Thyroid gland (tissue), 4 donors: Measurements from ENCODE around the gene RNPEP. TPM values are rescaled to one million over a fixed set of nuclear protein-coding genes. Genes with fewer than 3 reads are reported as not detected.
"Not testable (repeated sequence)": the region's sequence is repeated elsewhere in the genome, so short reads cannot be mapped to it uniquely, and the experiment has no call there.

Source experiments
- DNase-seq, 2 donors: peaks; one replicate each; pipeline ENCODE4 v3.0.0-alpha.2; 2019
- H3K27ac ChIP-seq, 3 donors: fragments of 200-600 bp; sonication (generic); 1 replicate in 2 of 3; 2 replicates in 1 of 3; pipeline ENCODE4 v1.5.1; 2016 to 2019; ENCODE audit warnings: mild to moderate bottlenecking in 1 of 3, moderate library complexity in 1 of 3
- H3K27me3 ChIP-seq: fragments of 200-600 bp; sonication (generic); one replicate; pipeline ENCODE4 v1.5.1; 2019
- H3K36me3 ChIP-seq, 2 donors: fragments of 200-600 bp; sonication (generic); one replicate each; pipeline ENCODE4 v1.5.1; 2016 to 2019
- H3K4me1 ChIP-seq, 2 donors: fragments of 200-600 bp; sonication (generic); one replicate each; pipeline ENCODE4 v1.5.1; 2017 to 2019
- H3K4me3 ChIP-seq, 3 donors: fragments of 200-600 bp; sonication (generic); replicated peaks in 1 of 3; 1 replicate in 2 of 3; 2 replicates in 1 of 3; pipeline ENCODE4 v1.5.1; 2016; ENCODE audit warnings: mild to moderate bottlenecking in 1 of 3
- H3K9me3 ChIP-seq: fragments of 200-600 bp; sonication (generic); one replicate; pipeline ENCODE4 v1.5.1; 2017
- CTCF ChIP-seq, 6 experiments: fragments of 200-600 bp in 3 of 6; fragments of 450-650 bp in 3 of 6; sonication (generic) in 3 of 6; IDR thresholded peaks; one replicate each; pipeline ENCODE4 v1.5.1; 2016 to 2019; ENCODE audit warnings: antibody characterized with exemption in 6 of 6, mild to moderate bottlenecking in 2 of 6, inconsistent platforms in 1 of 6, moderate library complexity in 1 of 6
- POLR2A ChIP-seq, 2 donors: fragments of 450-650 bp; IDR thresholded peaks; one replicate each; pipeline ENCODE4 v1.6.1; 2017; ENCODE audit warnings: antibody characterized with exemption in 2 of 2, mild to moderate bottlenecking in 2 of 2, moderate library complexity in 1 of 2
- WGBS, 2 donors: methylation state at CpG; one replicate each; pipeline ENCODE4 v1.1.5; 2017; 5-methylcytosine and 5-hydroxymethylcytosine counted together
- intact Hi-C: fragments of 100-400 bp; cut with DNase I; formaldehyde crosslinking; loops from one replicate; pipeline ENCODE4 v1.15.1; 2023
- total RNA-seq, 4 donors: library from RNA; depleted of rRNA; stranded (reverse); fragments of >200 nt; gene quantifications; one replicate each; pipeline ENCODE4 v1.2.3, GENCODE V29; 2016

RNPEP gene
- total RNA-seq, 4 donors from 2014 or later, result 61.4 to 98.1 (median 85.7) TPM

- Histone ChIP-seq H3K27ac (no peak overlapping the region), H3K27me3 (no peaks in the 10 kb centered on the region), H3K9me3 (no peaks in the 10 kb centered on the region), H3K4me1 (peaks cover 5 to 9% of the 10 kb centered on the region in 2 donors), H3K4me3 (no peak overlapping the region), H3K36me3 (peaks cover 35 to 55% of the 10 kb centered on the region in 2 donors)
- no peak for DNase-seq
- intact Hi-C loops, result no loop called here
- no peak for TF ChIP-seq POLR2A (IDR thresholded peaks at IDR 0.05)
- no peak for TF ChIP-seq CTCF (IDR thresholded peaks at IDR 0.05)
- whole genome bisulfite sequencing, 2 donors, result 80 to 92% methylated on average over 5 of the region's 5 CpGs
These were observed 24.1 kb upstream of the RNPEP start for GRCh38 chr1:201958348-201958747.

- H3K9me3 ChIP-seq, DNase-seq, intact Hi-C loops, H3K27me3 ChIP-seq, H3K27ac ChIP-seq, H3K4me1 ChIP-seq, H3K4me3 ChIP-seq: not testable (repeated sequence)
- WGBS, 2 donors, result 94 to 95% methylated on average over 10 of the region's 10 CpGs
- H3K36me3 ChIP-seq, result peaks cover 50 to 89% of the 10 kb centered on the region in 2 donors
These were observed 20.1 kb upstream of the RNPEP start for GRCh38 chr1:201962382-201962781.

GRCh38 chr1:201964261-201964660 is 18.2 kb upstream of the RNPEP start:
- Histone ChIP-seq H3K36me3 (peaks cover 43 to 77% of the 10 kb centered on the region in 2 donors), H3K27ac (no peak overlapping the region), H3K4me1 (no peaks in the 10 kb centered on the region), H3K4me3 (no peak overlapping the region), H3K9me3 (no peaks in the 10 kb centered on the region), H3K27me3 (no peaks in the 10 kb centered on the region)
- TF ChIP-seq POLR2A (IDR thresholded peaks at IDR 0.05), result no peak
- DNase-seq, result no peak
- 94 to 98% methylated on average over 1 of the region's 1 CpG for WGBS, 2 donors
- intact Hi-C loops, result no loop called here

GRCh38 chr1:201966171-201966570 is 16.3 kb upstream of the RNPEP start:
- WGBS, 2 donors, result 69 to 71% methylated on average over 5 of the region's 5 CpGs

GRCh38 chr1:201968202-201968925 is 14.1 kb upstream of the RNPEP start:
- DNase-seq, result no peak
- Histone ChIP-seq H3K27me3 (no peaks in the 10 kb centered on the region), H3K4me1 (no peaks in the 10 kb centered on the region), H3K9me3 (no peaks in the 10 kb centered on the region), H3K27ac (no peak overlapping the region), H3K36me3 (peaks cover 35 to 56% of the 10 kb centered on the region in 2 donors), H3K4me3 (no peak overlapping the region)
- intact Hi-C loops, result no loop called here
- no peak for TF ChIP-seq POLR2A (IDR thresholded peaks at IDR 0.05)
- TF ChIP-seq CTCF (IDR thresholded peaks at IDR 0.05), result no peak
- 89 to 92% methylated on average over 16 of the region's 16 CpGs for WGBS, 2 donors

More at GRCh38 chr1:201966171-201966570, 16.3 kb upstream of the RNPEP start:
- intact Hi-C loops, result no loop called here
- Histone ChIP-seq H3K27ac (no peak overlapping the region), H3K27me3 (no peaks in the 10 kb centered on the region), H3K36me3 (peaks cover 48 to 75% of the 10 kb centered on the region in 2 donors), H3K9me3 (no peaks in the 10 kb centered on the region), H3K4me1 (no peaks in the 10 kb centered on the region), H3K4me3 (no peak overlapping the region)
- TF ChIP-seq CTCF (IDR thresholded peaks at IDR 0.05) (no peak), POLR2A (IDR thresholded peaks at IDR 0.05) (no peak)
- peak; percentile 25 to 37 for DNase-seq

GRCh38 chr1:201970334-201971159 is 11.9 kb upstream of the RNPEP start:
- TF ChIP-seq CTCF (IDR thresholded peaks at IDR 0.05) (no peak), POLR2A (IDR thresholded peaks at IDR 0.05) (no peak)
- Histone ChIP-seq H3K4me3 (no peak overlapping the region), H3K27ac (no peak overlapping the region), H3K27me3 (no peaks in the 10 kb centered on the region), H3K4me1 (no peaks in the 10 kb centered on the region), H3K9me3 (no peaks in the 10 kb centered on the region), H3K36me3 (peaks cover 24 to 36% of the 10 kb centered on the region in 2 donors)
- no peak for DNase-seq
- 66 to 75% methylated on average over 9 of the region's 9 CpGs for WGBS, 2 donors
- intact Hi-C loops, result no loop called here
